K562 (cell line): Measurements from ENCODE around the gene AP3S1. TPM values are rescaled to one million over a fixed set of nuclear protein-coding genes. Genes with fewer than 3 reads are reported as not detected.

Source experiments
- ATAC-seq: fragments of 200-7000 bp; cut with Tn5 transposase; 3 replicates; pipeline ENCODE4 v1.9.1; 2020; ENCODE audit warnings: moderate library complexity
- BruUV-seq: library from RNA; stranded (reverse); fragments of 400-500 nt; replicated peaks from 2 replicates; lab custom pipeline; 2021; lab: Mats Ljungman, UMichigan
- CTCF ChIA-PET: fragments of 300-600 bp; formaldehyde crosslinking; extraction: SDS; loops from one replicate; lab custom pipeline; 2021; ENCODE audit warnings: low intra/inter-chr PET ratio; lab: Yijun Ruan, JAX
- POLR2A ChIA-PET: fragments of 300-600, 350-650 bp; sonication (Branson Sonifier 250); formaldehyde crosslinking; extraction: SDS; loops from one replicate; lab custom pipeline; 2021; ENCODE audit warnings: antibody characterized with exemption, inconsistent platforms; lab: Yijun Ruan, JAX
- DNase-seq, 4 experiments: peaks; one replicate each; pipeline versions ENCODE4 v3.0.0 to v3.0.0-alpha.2; 2011 to 2018; ENCODE audit warnings: low spot score in 3 of 4, mixed read lengths in 3 of 4; ENCODE audit errors: extremely low read depth in 1 of 4
- FAIRE-seq: peaks from 2 replicates; lab custom pipeline; 2011; peaks lifted over from hg19 to GRCh38; lab: Jason Lieb, UNC
- H2AFZ ChIP-seq: 2 replicates; pipeline ENCODE4 v1.6.0; 2011; ENCODE audit warnings: low read depth, low read length, control low read depth, inconsistent platforms
- H3K27ac ChIP-seq: fragments of 200-600 bp; 3 replicates; pipeline ENCODE4 v1.8.0; 2011; ENCODE audit warnings: low read depth, mild to moderate bottlenecking, control low read depth, inconsistent platforms, low read length, moderate library complexity, mixed read lengths; ENCODE audit errors: extremely low read depth
- H3K27me3 ChIP-seq, 2 experiments: fragments of 300-600 bp in 1 of 2; 2 replicates in 1 of 2; 3 replicates in 1 of 2; pipeline versions ENCODE4 v1.6.0 to v1.8.0; 2011; ENCODE audit warnings: inconsistent platforms in 2 of 2, low read length in 2 of 2, mild to moderate bottlenecking in 1 of 2, mixed read lengths in 1 of 2, moderate library complexity in 1 of 2; ENCODE audit not compliant: control insufficient read depth in 2 of 2, insufficient read depth in 2 of 2
- H3K36me3 ChIP-seq: fragments of 300-600 bp; 3 replicates; pipeline ENCODE4 v1.8.0; 2011; ENCODE audit warnings: mild to moderate bottlenecking, low read length, inconsistent platforms; ENCODE audit not compliant: control insufficient read depth, insufficient read depth
- H3K4me1 ChIP-seq, 2 experiments: fragments of 200-600 bp in 1 of 2; replicated peaks in 1 of 2; 2 replicates in 1 of 2; 3 replicates in 1 of 2; pipeline versions ENCODE4 v1.5.1 to v1.8.0; 2011; ENCODE audit warnings: inconsistent platforms in 2 of 2, low read length in 2 of 2, mild to moderate bottlenecking in 1 of 2, mixed read lengths in 1 of 2, moderate library complexity in 1 of 2; ENCODE audit not compliant: control insufficient read depth in 2 of 2, insufficient read depth in 2 of 2
- H3K4me2 ChIP-seq: 2 replicates; pipeline ENCODE4 v1.6.1; 2011; ENCODE audit warnings: low read length, control low read depth, inconsistent platforms, mixed read lengths; ENCODE audit not compliant: insufficient read depth
- H3K4me3 ChIP-seq: fragments of 200-600 bp; sonication (generic), shearing (Covaris generic); 2 replicates; pipeline ENCODE4 v1.5.1; 2016; ENCODE audit warnings: control low read depth, inconsistent platforms
- H3K79me2 ChIP-seq: fragments of 200-600 bp; 3 replicates; pipeline ENCODE4 v1.8.0; 2011; ENCODE audit warnings: low read length, inconsistent platforms; ENCODE audit not compliant: control insufficient read depth, insufficient read depth
- H3K9ac ChIP-seq, 2 experiments: 2 replicates each; pipeline versions ENCODE4 v1.6.0 to v1.6.1; 2011; ENCODE audit warnings: low read depth in 2 of 2, low read length in 2 of 2, control low read depth in 1 of 2, inconsistent platforms in 1 of 2, mild to moderate bottlenecking in 1 of 2, mixed read lengths in 1 of 2; ENCODE audit not compliant: insufficient read depth in 1 of 2
- H3K9me1 ChIP-seq: one replicate; pipeline ENCODE4 v1.6.0; 2011; ENCODE audit warnings: inconsistent platforms, mild to moderate bottlenecking, low read length, moderate library complexity; ENCODE audit not compliant: control insufficient read depth, insufficient read depth
- H3K9me3 ChIP-seq: replicated peaks from 2 replicates; pipeline ENCODE4 v1.5.1; 2011; ENCODE audit warnings: low read depth, low read length, inconsistent platforms; ENCODE audit not compliant: control insufficient read depth, insufficient read depth
- H4K20me1 ChIP-seq: replicated peaks from 2 replicates; pipeline ENCODE4 v1.6.1; 2011; ENCODE audit warnings: low read length, inconsistent platforms, mixed read lengths; ENCODE audit not compliant: control insufficient read depth, insufficient read depth
- CBFA2T3 ChIP-seq: fragments of 450-650 bp; IDR thresholded peaks from 2 replicates; pipeline ENCODE4 v1.6.1; 2017
- E2F8 ChIP-seq: fragments of 450-650 bp; IDR thresholded peaks from 2 replicates; pipeline ENCODE4 v1.7.1; 2018; ENCODE audit warnings: mild to moderate bottlenecking, low read depth; ENCODE audit not compliant: partially characterized antibody
- ELF2 ChIP-seq: fragments of 250-450 bp; sonication (Bioruptor Pico); IDR thresholded peaks from 2 replicates; pipeline ENCODE4 v1.5.0; 2021; ENCODE audit warnings: mild to moderate bottlenecking
- GTF3C2 ChIP-seq: IDR thresholded peaks from 3 replicates; pipeline ENCODE4 v1.6.1; 2011; ENCODE audit warnings: borderline replicate concordance, mild to moderate bottlenecking, moderate library complexity; ENCODE audit not compliant: insufficient read length; ENCODE audit errors: extremely low read depth
- HCFC1 ChIP-seq: IDR thresholded peaks from 2 replicates; pipeline ENCODE4 v1.6.1; 2012; ENCODE audit warnings: low read depth, low read length, improper control_type of control experiment
- POLR3G ChIP-seq: IDR thresholded peaks from 2 replicates; pipeline ENCODE4 v1.6.1; 2011; ENCODE audit not compliant: insufficient read length, insufficient replicate concordance; ENCODE audit errors: extremely low read depth
- RBM22 ChIP-seq: fragments of 200-400 bp; formaldehyde crosslinking; IDR thresholded peaks from 2 replicates; pipeline ENCODE4 v1.6.1; 2018; ENCODE audit warnings: low read length, low read depth; ENCODE audit not compliant: poor library complexity, severe bottlenecking
- SIX5 ChIP-seq, 2 experiments: IDR thresholded peaks; 2 replicates each; pipeline ENCODE4 v1.6.1; 2011; ENCODE audit warnings: low read length in 2 of 2, borderline replicate concordance in 1 of 2, low read depth in 1 of 2, mild to moderate bottlenecking in 1 of 2, moderate library complexity in 1 of 2; ENCODE audit not compliant: insufficient read depth in 1 of 2
- SLC30A9 ChIP-seq: fragments of 250-450 bp; sonication (Bioruptor Pico); IDR thresholded peaks from 2 replicates; pipeline ENCODE4 v1.8.0; 2022; ENCODE audit warnings: mild to moderate bottlenecking, moderate library complexity
- SMARCC2 ChIP-seq: fragments of 450-650 bp; IDR thresholded peaks from 2 replicates; pipeline ENCODE4 v1.6.1; 2017; ENCODE audit warnings: antibody characterized with exemption, moderate library complexity, mild to moderate bottlenecking, low read depth
- SNIP1 ChIP-seq: fragments of 450-650 bp; IDR thresholded peaks from 2 replicates; pipeline ENCODE4 v1.7.1; 2017; ENCODE audit warnings: low read depth, mild to moderate bottlenecking
- TGIF2 ChIP-seq: sonication (generic); formaldehyde crosslinking; IDR thresholded peaks from 2 replicates; pipeline ENCODE4 v1.8.1; 2022; ENCODE audit warnings: mild to moderate bottlenecking, missing genetic modification reagents, moderate library complexity
- ZNF134 ChIP-seq: fragments of 250-450 bp; sonication (Bioruptor Pico); conservative IDR thresholded peaks from 2 replicates; pipeline ENCODE4 v1.4.0; 2020
- ZNF324 ChIP-seq: fragments of 250-450 bp; sonication (Bioruptor Pico); IDR thresholded peaks from 2 replicates; pipeline ENCODE4 v1.4.0; 2020; ENCODE audit warnings: mild to moderate bottlenecking
- ZNF395 ChIP-seq: fragments of 200-800 bp; sonication (Bioruptor generic); IDR thresholded peaks from 2 replicates; pipeline ENCODE4 v1.6.1; 2017; ENCODE audit warnings: missing genetic modification characterization, missing compliant biosample characterization
- WGBS: fragments of 100-300 bp; shearing (Covaris generic); methylation state at CpG from one replicate; pipeline ENCODE4 v1.1.6; 2016; ENCODE audit warnings: low coverage, mixed read lengths; ENCODE audit not compliant: insufficient coverage; ENCODE audit errors: missing lambda C conversion rate; 5-methylcytosine and 5-hydroxymethylcytosine counted together
- in situ Hi-C: fragments of 300-500 bp; cut with MboI; formaldehyde crosslinking; loops from 4 replicates; pipeline ENCODE4 v1.15.0; 2018; ENCODE audit warnings: inconsistent platforms, mixed read lengths
- intact Hi-C: fragments of 100-400 bp; cut with micrococcal nuclease; formaldehyde crosslinking; loops from 2 replicates; pipeline ENCODE4 v1.14.2; 2022
- polyA plus RNA-seq, 8 experiments: library from polyadenylated mRNA; depleted of rRNA in 4 of 8; stranded (reverse) in 5 of 8; unstranded in 3 of 8; fragments of >200 nt; fragmentation: Nextera tagmentation in 2 of 8; fragmentation: Illumina TruSeq in 1 of 8; extraction: Ambion mirVana in 2 of 8; extraction: Trizol in 1 of 8; gene quantifications; 2 replicates each; pipeline versions ENCODE4 v1.2.1 to v1.2.3, GENCODE V29; 2011 to 2014; ENCODE audit warnings: inconsistent platforms in 1 of 8, missing spikeins in 1 of 8
- total RNA-seq, 7 experiments: library from RNA; depleted of rRNA in 6 of 7; stranded (reverse); fragments of >200 nt in 6 of 7; fragmentation: Illumina TruSeq in 2 of 7; extraction: Trizol in 2 of 7; gene quantifications; 2 replicates each; pipeline versions ENCODE4 v1.2.1 to v1.2.3, GENCODE V29; 2011 to 2021; ENCODE audit warnings: low replicate concordance in 1 of 7

AP3S1 gene
- total and polyA plus RNA-seq, 9 of the 15 experiments (the other 6 are each of a cell fraction or from before 2014, with no cell fraction given), result 46.1 to 106 (median 67.3) TPM

- ChIA-PET CTCF (no interaction called here), POLR2A (no interaction called here)
- DNase-seq, result no peak
- FAIRE-seq, result no peak
- 2% methylated on average over 7 of the region's 7 CpGs for WGBS
- no peaks in the 10 kb centered on the region; a peak in 1 of 5 replicates for H3K4me1 ChIP-seq
- H3K9ac ChIP-seq, result no peak overlapping the region
- H2AFZ ChIP-seq, result no peak overlapping the region
- no peaks in the 10 kb centered on the region for H3K9me1 ChIP-seq
- H3K27me3 ChIP-seq, result peaks cover 26 to 30% of the 10 kb centered on the region in 2 experiments; a peak in 4 of 5 replicates
- no peaks in the 10 kb centered on the region for H3K36me3 ChIP-seq
- no peak overlapping the region for H3K4me3 ChIP-seq
- in situ Hi-C loops (no loop called here), intact Hi-C loops (no loop called here)
- no peak for ATAC-seq
- H3K27ac ChIP-seq, result no peak overlapping the region
- no peak overlapping the region for H3K4me2 ChIP-seq
- no peaks in the 10 kb centered on the region for H3K79me2 ChIP-seq
- no peaks in the 10 kb centered on the region for H4K20me1 ChIP-seq
- BruUV-seq, result no TSS peak
- peaks cover 4% of the 10 kb centered on the region; the same call in 1 of the 2 replicates for H3K9me3 ChIP-seq
- TF ChIP-seq GTF3C2, result no peak
- TF ChIP-seq SIX5 (IDR thresholded peaks at IDR 0.05; ENCODE audit: borderline replicate concordance in 1 of 2, insufficient read depth in 1 of 2, low read depth in 1 of 2, low read length in 2 of 2), result no peak
- no peak for TF ChIP-seq ZNF324 (CRISPR knock-in tag)
- TF ChIP-seq SLC30A9 (CRISPR knock-in tag), result no peak
- TF ChIP-seq ELF2 (CRISPR knock-in tag), result no peak
- TF ChIP-seq E2F8, result no peak
- no peak for TF ChIP-seq SMARCC2
- no peak for TF ChIP-seq RBM22
- no peak for TF ChIP-seq HCFC1
- TF ChIP-seq ZNF395 (CRISPR knock-in tag), result no peak
- no peak for TF ChIP-seq TGIF2
- no peak for TF ChIP-seq ZNF134 (CRISPR knock-in tag)
- no peak for TF ChIP-seq SNIP1
- no peak for TF ChIP-seq CBFA2T3
- TF ChIP-seq POLR3G, result no peak
These were observed 24.3 kb upstream of the AP3S1 start for GRCh38 chr5:115817386-115817785.
